Head of caudate nucleus (tissue), 42 donors: ENCODE measurements around the gene ATAD5.
"Not testable (repeated sequence)": the region's sequence is repeated elsewhere in the genome, so short reads cannot be mapped to it uniquely, and the experiment has no call there.

ENCODE experiments used
- DNase-seq, 42 donors: peaks; one replicate each; pipeline versions ENCODE4 v3.0.0 to v3.0.0-alpha.2; 2020 to 2021; ENCODE audit warnings: mixed read lengths in 7 of 42
- intact Hi-C: fragments of 100-400 bp; cut with DNase I; formaldehyde crosslinking; loops from one replicate; pipeline ENCODE4 v1.15.0; 2022

Gene ATAD5

GRCh38 chr17:30831663-30832437 is at the start of gene ATAD5:
TSS of gene ATAD5 (plus strand) at chr17:30831966. CDS start at chr17:30832348, 382 bp downstream.
- intact Hi-C loops: no loop called here
- DNase-seq: peak; percentile 84 to 98 (median 94)

- intact Hi-C loops: no loop called here
- no peak for DNase-seq
These were observed 49.6 kb upstream of the ATAD5 start for GRCh38 chr17:30782206-30782605.

DNA sequence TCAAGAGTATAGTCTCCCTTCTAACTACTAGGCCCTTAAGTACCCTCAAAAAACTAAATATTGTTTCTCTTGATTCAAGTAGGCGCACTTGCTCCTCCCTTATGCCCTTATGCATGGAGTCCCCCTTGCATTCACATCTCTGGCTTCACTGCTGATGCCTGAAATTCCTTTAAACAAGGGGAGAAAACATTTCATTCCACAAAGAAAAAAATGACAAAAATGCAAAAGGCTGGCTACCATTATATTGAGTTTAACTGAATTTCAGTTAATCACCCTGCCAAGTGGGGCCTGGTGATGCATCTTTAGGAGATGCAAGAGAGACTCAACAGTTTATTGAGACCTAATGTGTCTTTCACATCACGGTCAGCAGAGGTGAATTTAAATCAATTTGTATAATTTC is 42.8 kb upstream of the ATAD5 start:
- intact Hi-C loops: no loop called here
- DNase-seq: no peak

DNA sequence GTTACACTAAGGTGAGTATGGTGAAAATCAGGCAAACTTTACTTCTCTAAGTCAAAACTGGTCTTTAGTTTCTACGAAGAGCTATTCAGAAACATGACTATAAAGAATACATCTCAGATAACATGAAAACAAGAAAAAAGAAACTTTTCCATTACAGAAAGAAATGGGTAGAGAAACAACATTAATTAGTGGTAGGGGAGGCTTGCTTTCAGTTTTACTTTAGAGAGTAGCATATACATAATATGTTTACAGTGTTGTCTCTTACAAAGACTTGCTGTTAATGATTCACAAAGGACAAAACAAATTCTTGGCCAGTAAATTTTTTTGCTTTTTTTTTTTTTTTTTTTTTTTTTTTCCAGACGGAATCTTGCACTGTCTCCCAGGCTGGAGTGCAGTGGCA is 41.5 kb upstream of the ATAD5 start:
- intact Hi-C loops: no loop called here
- DNase-seq: no peak

GRCh38 chr17:30793282-30793977 is 38.3 kb upstream of the ATAD5 start:
- intact Hi-C loops: no loop called here
- no peak for DNase-seq

DNA sequence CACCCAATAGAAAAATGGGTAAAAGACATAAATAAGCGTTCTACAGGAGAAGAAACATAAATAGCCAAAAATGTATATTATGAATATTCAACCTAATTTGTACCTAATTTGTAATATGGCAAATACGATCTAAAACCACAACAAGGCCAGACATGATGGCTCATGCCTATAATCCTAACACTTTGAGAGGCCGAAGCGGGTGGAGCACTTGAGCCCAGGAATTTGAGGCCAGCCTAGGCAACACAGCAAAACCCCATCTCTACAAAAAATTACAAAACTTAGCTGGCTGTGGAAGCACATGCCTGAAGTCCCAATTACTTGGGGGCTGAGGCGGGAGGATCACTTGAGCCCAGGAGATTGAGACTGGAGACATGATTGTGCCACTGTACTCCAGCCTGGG is 37.4 kb upstream of the ATAD5 start:
- intact Hi-C loops: no loop called here
- no peak for DNase-seq

GRCh38 chr17:30796016-30796415 is 35.8 kb upstream of the ATAD5 start:
- intact Hi-C loops: no loop called here
- DNase-seq: no peak

GRCh38 chr17:30801671-30802070 is 30.1 kb upstream of the ATAD5 start:
- intact Hi-C loops: no loop called here
- no peak for DNase-seq

DNA sequence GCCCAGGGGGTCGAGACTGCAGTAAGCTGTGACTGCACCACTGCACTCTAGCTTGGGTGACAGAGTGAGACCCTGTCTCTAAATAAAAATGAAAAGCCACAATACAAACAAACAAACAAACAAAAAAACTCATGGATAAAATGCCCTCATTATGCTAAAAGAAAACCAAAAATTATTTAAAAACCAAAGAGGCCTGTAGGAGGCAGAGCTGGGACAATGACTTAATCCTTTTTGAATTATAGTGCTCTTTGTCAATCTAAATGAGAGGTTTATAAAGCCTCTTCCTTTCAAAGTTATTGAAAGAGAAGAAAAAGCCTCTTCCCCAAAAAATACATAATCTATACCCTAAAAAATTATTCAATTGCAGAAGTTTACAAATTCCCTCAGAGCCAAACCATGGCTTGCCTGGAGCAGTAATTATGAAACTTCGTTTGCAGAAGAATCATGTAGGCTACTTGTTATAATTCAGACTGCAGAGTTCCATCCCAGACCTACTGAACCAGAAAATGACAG is 25.8 kb upstream of the ATAD5 start:
- intact Hi-C loops: no loop called here
- DNase-seq: peak in 1 of 42 donors; percentile 4

GRCh38 chr17:30807896-30808295 is 23.9 kb upstream of the ATAD5 start:
- no peak for DNase-seq
- intact Hi-C loops: no loop called here

GRCh38 chr17:30808785-30809286 is 22.9 kb upstream of the ATAD5 start:
- peak in 3 of 42 donors; percentile 17 to 22 (median 22) for DNase-seq
- intact Hi-C loops: no loop called here

- intact Hi-C loops: no loop called here
- no peak for DNase-seq
These were observed 21.9 kb upstream of the ATAD5 start for GRCh38 chr17:30809867-30810266.

- peak in 2 of 42 donors; percentile 22 to 32 for DNase-seq
- intact Hi-C loops: no loop called here
These were observed 19.3 kb upstream of the ATAD5 start for GRCh38 chr17:30812218-30813177.

DNA sequence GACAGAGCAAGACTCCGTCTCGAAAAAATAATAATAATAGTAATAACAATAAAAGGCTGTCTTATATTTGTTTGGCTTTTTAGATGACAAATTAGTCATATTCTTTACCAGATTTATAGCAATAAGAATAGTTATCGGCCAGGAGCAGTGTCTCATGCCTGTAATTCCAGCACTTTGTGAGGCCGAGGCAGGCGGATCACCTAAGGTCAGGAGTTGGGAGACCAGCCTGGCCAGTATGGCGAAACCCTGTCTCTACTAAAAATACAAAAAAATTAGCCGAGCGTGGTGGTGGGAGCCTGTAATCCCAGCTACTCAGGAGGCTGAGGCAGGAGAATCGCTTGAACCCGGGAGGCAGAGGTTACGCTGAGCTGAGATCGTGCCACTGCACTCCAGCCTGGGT is 17.5 kb upstream of the ATAD5 start:
- intact Hi-C loops, DNase-seq: not testable (repeated sequence)

DNA sequence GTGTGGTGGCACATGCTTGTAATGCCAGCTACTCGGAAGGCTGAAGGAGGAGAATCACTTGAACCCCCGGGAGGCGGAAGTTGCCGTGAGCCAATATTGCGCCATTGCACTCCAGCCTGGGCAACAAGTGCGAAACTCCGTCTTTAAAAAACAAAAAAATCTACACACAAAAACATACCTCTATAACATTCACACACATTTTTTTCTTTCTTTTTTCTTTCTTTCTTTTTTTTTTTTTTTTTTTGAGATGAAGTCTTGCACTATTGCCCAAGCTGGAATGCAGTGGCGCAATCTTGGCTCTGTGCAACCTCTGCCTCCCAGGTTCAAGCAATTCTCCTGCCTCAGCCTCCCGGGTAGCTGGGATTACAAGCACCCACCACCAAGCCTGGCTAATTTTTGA is 16.9 kb upstream of the ATAD5 start:
- peak in 1 of 42 donors; percentile 32 for DNase-seq
- intact Hi-C loops: not testable (repeated sequence)

- DNase-seq: no peak
- intact Hi-C loops: no loop called here
These were observed 15.6 kb upstream of the ATAD5 start for GRCh38 chr17:30816165-30816564.

GRCh38 chr17:30819971-30820705 is 11.6 kb upstream of the ATAD5 start:
- peak in 1 of 42 donors; percentile 31 for DNase-seq
- intact Hi-C loops: no loop called here
